Measurements from ENCODE around the gene PTBP3. TPM values are rescaled to one million over a fixed set of nuclear protein-coding genes. Genes with fewer than 3 reads are reported as not detected.
A peak's percentile ranks its signal among the peaks of the same experiment; 100 is the strongest.

PTBP3 gene
- total and polyA plus RNA-seq, 2 of the 13 experiments (the other 11 are each of a cell fraction or from before 2014, with no cell fraction given): 52.8 to 61.1 TPM

- TF ChIP-seq, protein P1, sequence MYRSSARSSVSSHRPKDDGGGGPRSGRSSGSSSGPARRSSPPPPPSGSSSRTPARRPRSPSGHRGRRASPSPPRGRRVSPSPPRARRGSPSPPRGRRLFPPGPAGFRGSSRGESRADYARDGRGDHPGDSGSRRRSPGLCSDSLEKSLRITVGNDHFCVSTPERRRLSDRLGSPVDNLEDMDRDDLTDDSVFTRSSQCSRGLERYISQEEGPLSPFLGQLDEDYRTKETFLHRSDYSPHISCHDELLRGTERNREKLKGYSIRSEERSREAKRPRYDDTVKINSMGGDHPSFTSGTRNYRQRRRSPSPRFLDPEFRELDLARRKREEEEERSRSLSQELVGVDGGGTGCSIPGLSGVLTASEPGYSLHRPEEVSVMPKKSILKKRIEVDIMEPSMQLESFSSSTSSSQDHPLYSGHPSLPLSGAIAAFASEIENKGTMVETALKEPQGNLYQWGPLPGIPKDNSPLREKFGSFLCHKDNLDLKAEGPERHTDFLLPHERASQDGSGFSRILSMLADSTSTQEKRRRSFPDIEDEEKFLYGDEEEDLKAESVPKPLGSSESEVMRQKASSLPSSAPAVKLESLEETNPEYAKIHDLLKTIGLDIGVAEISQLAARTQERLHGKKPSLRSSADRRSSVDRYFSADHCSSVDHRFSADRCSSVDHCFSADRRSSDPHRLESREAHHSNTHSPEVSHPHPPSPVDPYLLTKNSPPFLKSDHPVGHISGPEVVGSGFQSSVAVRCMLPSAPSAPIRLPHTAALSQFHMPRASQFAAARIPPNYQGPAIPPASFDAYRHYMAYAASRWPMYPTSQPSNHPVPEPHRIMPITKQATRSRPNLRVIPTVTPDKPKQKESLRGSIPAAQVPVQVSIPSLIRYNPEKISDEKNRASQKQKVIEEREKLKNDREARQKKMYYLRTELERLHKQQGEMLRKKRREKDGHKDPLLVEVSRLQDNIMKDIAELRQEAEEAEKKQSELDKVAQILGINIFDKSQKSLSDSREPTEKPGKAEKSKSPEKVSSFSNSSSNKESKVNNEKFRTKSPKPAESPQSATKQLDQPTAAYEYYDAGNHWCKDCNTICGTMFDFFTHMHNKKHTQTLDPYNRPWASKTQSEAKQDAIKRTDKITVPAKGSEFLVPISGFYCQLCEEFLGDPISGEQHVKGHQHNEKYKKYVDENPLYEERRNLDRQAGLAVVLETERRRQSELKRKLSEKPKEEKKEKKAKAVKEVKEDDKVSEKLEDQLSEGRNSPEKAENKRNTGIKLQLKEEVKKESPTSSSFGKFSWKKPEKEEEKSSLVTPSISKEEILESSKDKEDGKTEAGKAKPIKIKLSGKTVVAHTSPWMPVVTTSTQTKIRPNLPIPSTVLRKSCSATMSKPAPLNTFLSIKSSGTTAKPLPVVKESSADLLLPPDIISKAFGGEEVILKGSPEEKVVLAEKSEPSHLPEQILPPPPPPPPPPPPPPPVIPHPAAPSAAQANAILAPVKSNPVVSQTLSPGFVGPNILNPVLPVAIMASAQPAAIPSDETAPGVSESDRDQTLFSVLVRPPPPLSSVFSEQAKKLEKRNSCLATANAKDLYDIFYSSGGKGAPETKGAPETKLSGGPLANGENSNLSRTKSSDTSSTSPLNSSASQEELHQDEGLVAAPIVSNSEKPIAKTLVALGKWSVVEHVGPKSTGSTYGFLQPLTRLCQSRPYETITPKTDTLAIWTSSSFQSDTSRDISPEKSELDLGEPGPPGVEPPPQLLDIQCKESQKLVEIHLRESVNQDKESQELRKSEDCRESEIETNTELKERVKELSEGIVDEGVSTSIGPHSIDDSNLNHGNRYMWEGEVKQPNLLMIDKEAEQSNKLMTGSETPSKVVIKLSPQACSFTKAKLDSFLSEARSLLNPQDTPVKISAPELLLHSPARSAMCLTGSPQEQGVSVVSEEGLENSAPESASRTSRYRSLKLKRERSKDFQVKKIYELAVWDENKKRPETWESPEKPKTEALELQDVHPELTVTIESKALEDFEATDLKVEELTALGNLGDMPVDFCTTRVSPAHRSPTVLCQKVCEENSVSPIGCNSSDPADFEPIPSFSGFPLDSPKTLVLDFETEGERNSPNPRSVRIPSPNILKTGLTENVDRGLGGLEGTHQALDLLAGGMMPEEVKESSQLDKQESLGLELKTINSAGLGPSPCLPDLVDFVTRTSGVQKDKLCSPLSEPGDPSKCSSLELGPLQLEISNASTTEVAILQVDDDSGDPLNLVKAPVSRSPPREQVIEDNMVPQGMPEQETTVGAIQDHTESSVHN (CRISPR knock-in tag; IDR thresholded peaks at IDR 0.05): no peak
- no peak for TF ChIP-seq HES4 (CRISPR knock-in tag; IDR thresholded peaks at IDR 0.05; ENCODE audit: borderline replicate concordance)
- TF ChIP-seq SALL2 (CRISPR knock-in tag; IDR thresholded peaks at IDR 0.05): peak; percentile 63; the same call in 1 of the 2 replicates
- no peak for TF ChIP-seq ZNF646 (CRISPR knock-in tag; IDR thresholded peaks at IDR 0.05)
- TF ChIP-seq, protein P2, sequence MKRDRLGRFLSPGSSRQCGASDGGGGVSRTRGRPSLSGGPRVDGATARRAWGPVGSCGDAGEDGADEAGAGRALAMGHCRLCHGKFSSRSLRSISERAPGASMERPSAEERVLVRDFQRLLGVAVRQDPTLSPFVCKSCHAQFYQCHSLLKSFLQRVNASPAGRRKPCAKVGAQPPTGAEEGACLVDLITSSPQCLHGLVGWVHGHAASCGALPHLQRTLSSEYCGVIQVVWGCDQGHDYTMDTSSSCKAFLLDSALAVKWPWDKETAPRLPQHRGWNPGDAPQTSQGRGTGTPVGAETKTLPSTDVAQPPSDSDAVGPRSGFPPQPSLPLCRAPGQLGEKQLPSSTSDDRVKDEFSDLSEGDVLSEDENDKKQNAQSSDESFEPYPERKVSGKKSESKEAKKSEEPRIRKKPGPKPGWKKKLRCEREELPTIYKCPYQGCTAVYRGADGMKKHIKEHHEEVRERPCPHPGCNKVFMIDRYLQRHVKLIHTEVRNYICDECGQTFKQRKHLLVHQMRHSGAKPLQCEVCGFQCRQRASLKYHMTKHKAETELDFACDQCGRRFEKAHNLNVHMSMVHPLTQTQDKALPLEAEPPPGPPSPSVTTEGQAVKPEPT (CRISPR knock-in tag; IDR thresholded peaks at IDR 0.05; ENCODE audit: low read depth): peak; percentile 79; the same call in 1 of the 2 replicates
- TF ChIP-seq MEIS2 (CRISPR knock-in tag; IDR thresholded peaks at IDR 0.05): peak; percentile 25; the same call in 1 of the 2 replicates
- TF ChIP-seq, protein P3, sequence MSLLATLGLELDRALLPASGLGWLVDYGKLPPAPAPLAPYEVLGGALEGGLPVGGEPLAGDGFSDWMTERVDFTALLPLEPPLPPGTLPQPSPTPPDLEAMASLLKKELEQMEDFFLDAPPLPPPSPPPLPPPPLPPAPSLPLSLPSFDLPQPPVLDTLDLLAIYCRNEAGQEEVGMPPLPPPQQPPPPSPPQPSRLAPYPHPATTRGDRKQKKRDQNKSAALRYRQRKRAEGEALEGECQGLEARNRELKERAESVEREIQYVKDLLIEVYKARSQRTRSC (CRISPR knock-in tag; IDR thresholded peaks at IDR 0.05; ENCODE audit: low read depth): no peak
- no peak for TF ChIP-seq RBM22 (optimal IDR thresholded peaks at IDR 0.05; ENCODE audit: low read length)
- TF ChIP-seq WIZ (CRISPR knock-in tag; IDR thresholded peaks at IDR 0.05): no peak
Measured at GRCh38 chr9:112379177-112380101, 46.0 kb upstream of the PTBP3 start (continued).
